HepG2 (cell line): Measurements from ENCODE around the gene ZNF683. TPM values are rescaled to one million over a fixed set of nuclear protein-coding genes. Genes with fewer than 3 reads are reported as not detected.

Source experiments
- ATAC-seq: fragments of 200-7000 bp; cut with Tn5 transposase; 3 replicates; pipeline ENCODE4 v1.9.1; 2020; ENCODE audit warnings: mild to moderate bottlenecking, moderate library complexity
- BruUV-seq: library from RNA; stranded (reverse); fragments of 400-500 nt; replicated peaks from 2 replicates; lab custom pipeline; 2021; lab: Mats Ljungman, UMichigan
- CTCF ChIA-PET: fragments of 300-600 bp; formaldehyde crosslinking; extraction: SDS; loops from one replicate; lab custom pipeline; 2021; ENCODE audit warnings: low total read pairs, inconsistent platforms, low intra/inter-chr PET ratio; lab: Yijun Ruan, JAX
- POLR2A ChIA-PET: fragments of 350-600 bp; sonication (Branson Sonifier 250); formaldehyde crosslinking; loops from one replicate; lab custom pipeline; 2020; ENCODE audit warnings: antibody characterized with exemption, inconsistent platforms; lab: Yijun Ruan, JAX
- DNase-seq: peaks from one replicate; pipeline ENCODE4 v3.0.0-alpha.2; 2015; ENCODE audit warnings: low spot score
- FAIRE-seq: peaks from 3 replicates; lab custom pipeline; 2011; peaks lifted over from hg19 to GRCh38; lab: Jason Lieb, UNC
- H2AFZ ChIP-seq: one replicate; pipeline ENCODE4 v1.6.1; 2011; ENCODE audit warnings: low read length, inconsistent platforms
- H3K27ac ChIP-seq: fragments of 300-600 bp; 3 replicates; pipeline ENCODE4 v1.8.0; 2011; ENCODE audit warnings: mixed run types, mild to moderate bottlenecking, mixed read lengths, low read length, inconsistent platforms; ENCODE audit not compliant: insufficient read depth; ENCODE audit errors: extremely low read length
- H3K27me3 ChIP-seq, 2 experiments: fragments of 200-600 bp in 1 of 2; 2 replicates in 1 of 2; 3 replicates in 1 of 2; pipeline versions ENCODE4 v1.6.0 to v1.8.0; 2011; ENCODE audit warnings: low read length in 2 of 2, mild to moderate bottlenecking in 2 of 2, moderate library complexity in 2 of 2, inconsistent platforms in 1 of 2; ENCODE audit not compliant: insufficient read depth in 2 of 2, control insufficient read depth in 1 of 2
- H3K36me3 ChIP-seq, 2 experiments: fragments of 200-600 bp in 1 of 2; replicated peaks in 1 of 2; 2 replicates in 1 of 2; 3 replicates in 1 of 2; pipeline versions ENCODE4 v1.5.1 to v1.8.0; 2011; ENCODE audit warnings: low read length in 2 of 2, inconsistent platforms in 1 of 2; ENCODE audit not compliant: insufficient read depth in 2 of 2, control insufficient read depth in 1 of 2
- H3K4me1 ChIP-seq: 2 replicates; pipeline ENCODE4 v1.5.1; 2012; ENCODE audit warnings: low read length, inconsistent platforms; ENCODE audit not compliant: insufficient read depth
- H3K4me2 ChIP-seq: 2 replicates; pipeline ENCODE4 v1.6.0; 2011; ENCODE audit warnings: low read depth, low read length, inconsistent platforms
- H3K4me3 ChIP-seq, 3 experiments: fragments of 200-600 bp in 1 of 3; sonication (generic), shearing (Covaris generic) in 1 of 3; replicated peaks in 1 of 3; 2 replicates each; pipeline ENCODE4 v1.5.1; 2011 to 2016; ENCODE audit warnings: low read length in 3 of 3, inconsistent platforms in 2 of 3, low read depth in 2 of 3, mild to moderate bottlenecking in 2 of 3, control low read depth in 1 of 3, mixed read lengths in 1 of 3; ENCODE audit not compliant: insufficient read depth in 1 of 3
- H3K79me2 ChIP-seq: one replicate; pipeline ENCODE4 v1.6.1; 2011; ENCODE audit warnings: low read length, inconsistent platforms; ENCODE audit not compliant: insufficient read depth
- H3K9ac ChIP-seq: 2 replicates; pipeline ENCODE4 v1.6.0; 2011; ENCODE audit warnings: mild to moderate bottlenecking, low read depth, low read length, inconsistent platforms; ENCODE audit not compliant: insufficient read depth
- H3K9me3 ChIP-seq: 2 replicates; pipeline ENCODE4 v1.5.1; 2012; ENCODE audit warnings: mild to moderate bottlenecking, low read length
- H4K20me1 ChIP-seq: 2 replicates; pipeline ENCODE4 v1.6.0; 2011; ENCODE audit warnings: inconsistent platforms, mild to moderate bottlenecking, low read length, moderate library complexity; ENCODE audit not compliant: insufficient read depth
- ONECUT2 ChIP-seq: sonication (generic); formaldehyde crosslinking; IDR thresholded peaks from 2 replicates; pipeline ENCODE4 v1.4.0; 2020; ENCODE audit warnings: missing genetic modification reagents
- PITX1 ChIP-seq: sonication (generic); formaldehyde crosslinking; IDR thresholded peaks from 2 replicates; pipeline ENCODE4 v1.5.1; 2020; ENCODE audit warnings: mild to moderate bottlenecking, missing genetic modification reagents
- REST ChIP-seq, 2 experiments: IDR thresholded peaks; 2 replicates each; pipeline ENCODE4 v1.6.1; 2011 to 2012; ENCODE audit warnings: low read length in 2 of 2, borderline replicate concordance in 1 of 2, low read depth in 1 of 2, mild to moderate bottlenecking in 1 of 2, moderate library complexity in 1 of 2
- SOX13 ChIP-seq, 3 experiments: fragments of 450-650 bp in 1 of 3; sonication (generic) in 1 of 3; formaldehyde crosslinking in 1 of 3; IDR thresholded peaks in 2 of 3; conservative IDR thresholded peaks in 1 of 3; 2 replicates each; pipeline versions ENCODE4 v1.5.0 to v1.6.1; 2016 to 2020; ENCODE audit warnings: antibody characterized with exemption in 1 of 3, mild to moderate bottlenecking in 1 of 3, missing compliant biosample characterization in 1 of 3, missing genetic modification reagents in 1 of 3, moderate library complexity in 1 of 3
- TEAD3 ChIP-seq: optimal IDR thresholded peaks from 2 replicates; pipeline ENCODE3; 2016; ENCODE audit warnings: borderline replicate concordance
- ZNF12 ChIP-seq: sonication (generic); formaldehyde crosslinking; IDR thresholded peaks from 2 replicates; pipeline ENCODE4 v1.5.0; 2020; ENCODE audit warnings: missing genetic modification reagents
- ZNF383 ChIP-seq: sonication (generic); formaldehyde crosslinking; IDR thresholded peaks from 2 replicates; pipeline ENCODE4 v1.4.0; 2020; ENCODE audit warnings: missing genetic modification reagents, mild to moderate bottlenecking, borderline replicate concordance
- ZNF484 ChIP-seq: sonication (generic); formaldehyde crosslinking; IDR thresholded peaks from 2 replicates; pipeline ENCODE4 v1.5.1; 2020; ENCODE audit warnings: mild to moderate bottlenecking, low read depth, missing genetic modification reagents, borderline replicate concordance
- ZNF784 ChIP-seq: sonication (generic); formaldehyde crosslinking; IDR thresholded peaks from 2 replicates; pipeline ENCODE4 v1.5.1; 2020; ENCODE audit warnings: missing genetic modification reagents, mild to moderate bottlenecking, borderline replicate concordance
- ZNF883 ChIP-seq: sonication (generic); formaldehyde crosslinking; IDR thresholded peaks from 2 replicates; pipeline ENCODE4 v1.5.1; 2020; ENCODE audit warnings: mild to moderate bottlenecking, missing genetic modification reagents; ENCODE audit errors: not compliant biosample characterization
- WGBS: methylation state at CpG from one replicate; pipeline ENCODE4 v1.1.6; 2017; ENCODE audit warnings: low lambda C conversion rate; 5-methylcytosine and 5-hydroxymethylcytosine counted together
- in situ Hi-C: cut with HindIII; loops from 2 replicates; pipeline ENCODE4 v1.10.0; 2017; ENCODE audit warnings: low pct_unique_long_range_greater_than_20kb; ENCODE audit not compliant: extremely low pct_ligation_motif_present
- intact Hi-C: fragments of 100-400 bp; cut with micrococcal nuclease; formaldehyde crosslinking; loops from one replicate; pipeline ENCODE4 v1.10.0; 2022; ENCODE audit not compliant: unreplicated experiment
- polyA plus RNA-seq, 8 experiments: library from polyadenylated mRNA; depleted of rRNA in 3 of 8; stranded (reverse) in 7 of 8; unstranded in 1 of 8; fragments of >200 nt; fragmentation: Illumina TruSeq in 4 of 8; extraction: Trizol in 4 of 8; gene quantifications; 2 replicates each; pipeline versions ENCODE4 v1.2.1 to v1.2.3, GENCODE V29; 2011 to 2016; ENCODE audit warnings: low read depth in 4 of 8, missing spikeins in 1 of 8, mixed read lengths in 1 of 8; ENCODE audit not compliant: insufficient read depth in 1 of 8
- total RNA-seq, 5 experiments: library from RNA; depleted of rRNA; stranded (reverse); fragments of >200 nt; fragmentation: Illumina TruSeq; extraction: Trizol; gene quantifications; 2 replicates each; pipeline ENCODE4 v1.2.3, GENCODE V29; 2016; ENCODE audit warnings: low read depth in 1 of 5

ZNF683 gene
- total and polyA plus RNA-seq, 2 of the 13 experiments (the other 11 are each of a cell fraction or from before 2014, with no cell fraction given) = not detected

GRCh38 chr1:26317146-26317545 is 55.4 kb downstream of the ZNF683 start:
- no TSS peak for BruUV-seq

More at GRCh38 chr1:26317146-26317545, 55.4 kb downstream of the ZNF683 start:
- ChIA-PET POLR2A (interaction anchor here (0.6 kb wide), 1 partner anchor 1498 kb away, joined by 3 read pairs; no protein-coding TSS in a partner anchor), CTCF (no interaction called here)
- Histone ChIP-seq H3K27me3 (no peaks in the 10 kb centered on the region), H3K9me3 (no peaks in the 10 kb centered on the region), H4K20me1 (no peaks in the 10 kb centered on the region), H2AFZ (no peak overlapping the region), H3K4me1 (peaks cover 15% of the 10 kb centered on the region; the same call in 1 of the 2 replicates), H3K9ac (no peak overlapping the region), H3K4me3 (no peak overlapping the region), H3K36me3 (no peaks in the 10 kb centered on the region), H3K4me2 (no peak overlapping the region), H3K27ac (no peak overlapping the region), H3K79me2 (no peaks in the 10 kb centered on the region)
- FAIRE-seq (no peak), ATAC-seq (no peak), DNase-seq (no peak)
- intact Hi-C loops (no loop called here), in situ Hi-C loops (no loop called here)
- WGBS = 73% methylated on average over 2 of the region's 2 CpGs
- TF ChIP-seq SOX13 (IDR thresholded peaks at IDR 0.05) (no peak), SOX13 (CRISPR knock-in tag; conservative IDR thresholded peaks at IDR 0.05 in 1 of 2, IDR thresholded peaks at IDR 0.05 in 1 of 2) (no peak), ONECUT2 (no peak), ZNF784 (no peak), ZNF383 (CRISPR knock-in tag) (no peak), REST (IDR thresholded peaks at IDR 0.05; ENCODE audit: borderline replicate concordance in 1 of 2, low read depth in 1 of 2, low read length in 2 of 2) (no peak), ZNF484 (CRISPR knock-in tag) (no peak), TEAD3 (no peak), ZNF12 (CRISPR knock-in tag) (no peak), PITX1 (CRISPR knock-in tag) (no peak), ZNF883 (no peak)
